Nephron progenitor cell (in vitro differentiated cells): ENCODE measurements around the gene ACP4.
"Not testable (repeated sequence)": the region's sequence is repeated elsewhere in the genome, so short reads cannot be mapped to it uniquely, and the experiment has no call there.

Experiments
- DNase-seq: peaks from one replicate; pipeline ENCODE4 v3.0.0; 2021
- H3K27ac Mint-ChIP-seq: 2 replicates; pipeline ENCODE4 v1.8.0; 2021; ENCODE audit warnings: mild to moderate bottlenecking, moderate library complexity, mixed read lengths
- H3K27me3 Mint-ChIP-seq: 2 replicates; pipeline ENCODE4 v1.8.0; 2021; ENCODE audit warnings: mild to moderate bottlenecking, low read depth, mixed read lengths; ENCODE audit not compliant: poor library complexity
- H3K36me3 Mint-ChIP-seq: 2 replicates; pipeline ENCODE4 v1.8.0; 2021; ENCODE audit warnings: low read depth, mixed read lengths
- H3K4me1 Mint-ChIP-seq: 2 replicates; pipeline ENCODE4 v1.8.0; 2021; ENCODE audit warnings: mixed read lengths
- H3K4me3 Mint-ChIP-seq: 2 replicates; pipeline ENCODE4 v1.8.0; 2021; ENCODE audit warnings: mild to moderate bottlenecking, moderate library complexity, mixed read lengths
- H3K9me3 Mint-ChIP-seq: 2 replicates; pipeline ENCODE4 v1.8.0; 2021; ENCODE audit warnings: mild to moderate bottlenecking, moderate library complexity, mixed read lengths
- TF ChIP-seq, protein P1 (sequence below): fragments of 200-600 bp; sonication (generic); IDR thresholded peaks from 2 replicates; pipeline ENCODE4 v1.5.0; 2021; ENCODE audit warnings: antibody characterized with exemption

ACP4 gene

DNA sequence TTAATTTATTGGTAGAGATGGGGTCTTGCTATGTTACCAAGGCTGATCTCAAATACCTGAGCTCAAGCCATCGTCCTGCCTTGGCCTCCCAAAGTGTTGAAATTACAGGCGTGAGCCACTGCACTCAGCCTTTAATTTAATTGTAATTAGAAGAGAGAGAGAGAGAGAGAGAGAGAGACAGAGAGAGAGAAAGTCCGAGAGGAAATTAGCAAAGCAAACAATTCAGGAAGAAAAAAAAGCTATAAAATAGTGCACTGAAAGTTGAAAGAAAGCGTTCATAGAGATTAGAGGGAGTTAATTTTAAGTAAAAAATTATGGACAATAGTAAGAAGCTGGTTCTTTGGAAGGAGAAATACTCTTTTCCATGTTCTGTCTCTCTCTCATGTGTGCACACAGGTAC is 13.0 kb upstream of the ACP4 start:
- no peak for DNase-seq
- TF ChIP-seq, protein P1, sequence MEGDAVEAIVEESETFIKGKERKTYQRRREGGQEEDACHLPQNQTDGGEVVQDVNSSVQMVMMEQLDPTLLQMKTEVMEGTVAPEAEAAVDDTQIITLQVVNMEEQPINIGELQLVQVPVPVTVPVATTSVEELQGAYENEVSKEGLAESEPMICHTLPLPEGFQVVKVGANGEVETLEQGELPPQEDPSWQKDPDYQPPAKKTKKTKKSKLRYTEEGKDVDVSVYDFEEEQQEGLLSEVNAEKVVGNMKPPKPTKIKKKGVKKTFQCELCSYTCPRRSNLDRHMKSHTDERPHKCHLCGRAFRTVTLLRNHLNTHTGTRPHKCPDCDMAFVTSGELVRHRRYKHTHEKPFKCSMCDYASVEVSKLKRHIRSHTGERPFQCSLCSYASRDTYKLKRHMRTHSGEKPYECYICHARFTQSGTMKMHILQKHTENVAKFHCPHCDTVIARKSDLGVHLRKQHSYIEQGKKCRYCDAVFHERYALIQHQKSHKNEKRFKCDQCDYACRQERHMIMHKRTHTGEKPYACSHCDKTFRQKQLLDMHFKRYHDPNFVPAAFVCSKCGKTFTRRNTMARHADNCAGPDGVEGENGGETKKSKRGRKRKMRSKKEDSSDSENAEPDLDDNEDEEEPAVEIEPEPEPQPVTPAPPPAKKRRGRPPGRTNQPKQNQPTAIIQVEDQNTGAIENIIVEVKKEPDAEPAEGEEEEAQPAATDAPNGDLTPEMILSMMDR: no peak
- peaks cover 89% of the 10 kb centered on the region for H3K27me3 Mint-ChIP-seq
- no peak overlapping the region for H3K27ac Mint-ChIP-seq
- no peak overlapping the region for H3K4me3 Mint-ChIP-seq
- no peaks in the 10 kb centered on the region for H3K36me3 Mint-ChIP-seq
- peaks cover 23% of the 10 kb centered on the region for H3K9me3 Mint-ChIP-seq
- peaks cover 31% of the 10 kb centered on the region for H3K4me1 Mint-ChIP-seq

DNA sequence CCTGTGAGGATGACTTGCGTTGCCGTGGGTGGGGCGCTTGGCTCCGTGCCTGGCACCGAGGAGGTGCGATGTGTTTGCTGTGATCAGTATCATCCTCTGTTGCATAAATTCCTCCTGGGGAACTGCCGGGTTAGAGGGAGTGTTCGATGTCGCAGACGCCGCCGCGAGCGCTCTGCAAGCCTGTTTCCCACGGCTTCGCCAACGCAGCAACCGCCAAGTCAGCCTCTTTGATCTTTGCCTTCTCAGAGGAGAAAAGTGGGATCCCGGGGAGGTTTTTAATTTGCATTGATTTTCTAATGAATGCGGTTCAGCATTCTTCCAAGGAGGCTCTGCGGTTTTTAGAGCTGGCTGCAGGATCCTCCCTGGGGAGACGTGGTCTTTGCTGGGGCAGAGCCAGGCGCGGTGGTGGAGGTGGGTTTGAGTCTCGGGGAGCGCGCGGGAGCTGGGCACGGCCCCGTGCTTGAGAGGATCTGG is 12.3 kb upstream of the ACP4 start:
- H3K27ac Mint-ChIP-seq: no peak overlapping the region
- peaks cover 95% of the 10 kb centered on the region for H3K27me3 Mint-ChIP-seq
- no peaks in the 10 kb centered on the region for H3K36me3 Mint-ChIP-seq
- peaks cover 36% of the 10 kb centered on the region for H3K4me1 Mint-ChIP-seq
- peaks cover 23% of the 10 kb centered on the region for H3K9me3 Mint-ChIP-seq
- H3K4me3 Mint-ChIP-seq: peak overlapping the region; percentile 54
- peak; percentile 57 for DNase-seq
- TF ChIP-seq, protein P1: no peak

DNA sequence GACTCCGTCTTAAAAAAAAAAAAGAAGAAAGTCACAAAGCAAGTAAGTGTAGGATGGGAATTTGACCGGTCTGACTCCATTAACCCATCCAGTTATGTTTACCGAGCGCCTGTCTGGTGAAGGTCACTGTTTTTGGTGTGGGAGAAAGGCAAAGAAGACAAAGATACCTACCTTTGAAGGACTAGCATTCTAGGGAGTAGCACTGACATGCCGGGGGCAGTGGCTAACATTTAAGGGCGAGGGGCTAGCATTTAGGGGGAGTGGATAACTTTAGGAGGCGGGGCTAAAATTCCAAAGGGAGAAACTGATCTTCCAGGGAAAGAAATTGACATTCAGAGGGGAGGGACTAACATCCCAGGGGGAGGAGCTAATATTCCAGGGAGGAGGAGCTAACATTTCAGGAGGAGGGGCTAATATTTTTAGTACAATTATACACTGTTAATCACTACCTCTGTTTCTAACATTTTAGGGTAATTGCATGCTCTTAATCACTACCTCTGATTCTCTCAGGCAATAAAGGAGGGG is 11.2 kb upstream of the ACP4 start:
- no peak for DNase-seq
- TF ChIP-seq, protein P1: no peak
- H3K27ac Mint-ChIP-seq: no peak overlapping the region
- peaks cover 23% of the 10 kb centered on the region for H3K9me3 Mint-ChIP-seq
- H3K36me3 Mint-ChIP-seq: no peaks in the 10 kb centered on the region
- H3K4me1 Mint-ChIP-seq: peaks cover 44% of the 10 kb centered on the region
- peaks cover 85% of the 10 kb centered on the region for H3K27me3 Mint-ChIP-seq
- H3K4me3 Mint-ChIP-seq: peak overlapping the region; percentile 5

DNA sequence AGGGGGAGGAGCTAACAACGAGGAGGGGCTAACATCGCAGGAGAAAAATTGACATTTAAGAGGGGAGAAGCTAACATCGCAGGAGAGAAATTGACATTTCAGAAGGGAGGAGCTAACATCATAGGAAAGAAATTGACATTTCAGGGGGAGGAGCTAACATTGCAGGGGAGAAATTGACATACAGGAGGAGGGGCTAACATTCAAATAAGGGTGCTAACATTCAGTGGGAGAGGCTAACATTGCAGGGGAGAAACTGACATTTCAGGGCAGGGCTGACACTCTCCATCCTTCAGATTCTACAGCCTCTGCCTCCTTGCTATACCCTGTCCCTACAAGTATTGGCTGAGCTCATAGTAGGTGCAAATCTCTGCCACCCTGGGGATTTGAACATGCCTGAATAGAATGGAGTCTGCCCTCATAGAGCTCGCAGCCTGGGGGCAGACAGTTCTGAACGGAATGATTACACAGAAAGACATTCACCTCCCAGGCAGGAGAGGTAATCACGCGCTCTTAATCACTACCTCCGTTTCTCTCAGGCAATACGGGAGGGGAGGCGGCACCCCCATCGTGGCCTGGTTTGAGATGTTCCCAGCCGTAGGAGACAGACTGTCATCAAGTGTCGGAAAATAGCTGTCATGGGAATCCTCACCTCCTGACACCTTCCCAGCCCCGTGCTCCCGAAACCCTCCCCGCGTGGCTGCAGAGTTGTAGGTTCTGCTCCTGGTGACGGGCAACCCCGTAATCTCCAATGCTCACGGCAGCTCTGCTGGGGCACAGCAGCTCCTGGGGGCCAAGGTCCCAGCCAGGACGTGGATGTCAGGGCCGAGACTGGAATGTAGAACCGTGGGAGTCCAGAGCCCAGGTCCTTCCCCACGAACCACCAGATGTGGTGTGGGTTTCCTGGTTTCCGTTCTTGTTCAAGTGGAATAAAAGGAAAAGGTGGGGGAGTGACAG is 10.4 kb upstream of the ACP4 start:
- Mint-ChIP-seq H3K36me3 (no peaks in the 10 kb centered on the region), H3K27ac (no peak overlapping the region), H3K4me3 (no peak overlapping the region), H3K27me3 (peaks cover 80% of the 10 kb centered on the region), H3K4me1 (peaks cover 47% of the 10 kb centered on the region), H3K9me3 (peaks cover 23% of the 10 kb centered on the region)
- TF ChIP-seq, protein P1: no peak
- DNase-seq: no peak

DNA sequence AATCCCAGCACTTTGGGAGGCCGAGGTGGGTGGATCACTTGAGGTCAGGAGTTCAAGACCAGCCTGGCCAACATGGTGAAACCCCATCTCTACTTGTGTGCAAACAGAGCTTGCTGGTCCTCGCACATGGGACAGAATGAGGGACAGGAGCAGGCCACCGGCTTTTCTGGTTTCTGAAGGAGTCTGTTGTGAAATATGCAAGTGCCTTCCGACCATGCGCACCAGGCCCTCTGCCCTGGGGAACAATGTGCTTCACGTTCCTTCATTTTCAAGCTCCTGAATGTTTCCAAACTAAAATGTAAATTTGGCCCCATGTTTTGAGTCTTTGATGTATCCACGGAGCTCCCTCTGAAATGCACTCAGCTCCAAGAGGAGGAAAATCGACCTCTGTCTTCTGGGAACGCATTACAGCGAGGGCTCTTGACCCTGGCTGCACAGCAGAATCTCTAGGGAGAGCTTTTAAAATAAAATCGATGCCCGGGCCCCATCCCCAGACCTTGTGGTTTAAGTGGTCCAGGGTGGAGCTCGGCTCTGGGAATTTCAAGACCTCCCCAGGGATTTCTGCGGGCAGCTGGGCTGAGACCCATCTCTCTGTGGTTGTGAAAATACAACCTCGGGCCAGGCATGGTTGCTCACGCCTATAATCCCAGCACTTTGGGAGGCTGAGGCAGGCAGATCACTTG is 9.3 kb upstream of the ACP4 start:
- Mint-ChIP-seq H3K9me3 (peaks cover 23% of the 10 kb centered on the region), H3K4me1 (peaks cover 58% of the 10 kb centered on the region), H3K27me3 (peaks cover 68% of the 10 kb centered on the region), H3K36me3 (no peaks in the 10 kb centered on the region), H3K4me3 (no peak overlapping the region), H3K27ac (no peak overlapping the region)
- no peak for DNase-seq
- TF ChIP-seq, protein P1: no peak

DNA sequence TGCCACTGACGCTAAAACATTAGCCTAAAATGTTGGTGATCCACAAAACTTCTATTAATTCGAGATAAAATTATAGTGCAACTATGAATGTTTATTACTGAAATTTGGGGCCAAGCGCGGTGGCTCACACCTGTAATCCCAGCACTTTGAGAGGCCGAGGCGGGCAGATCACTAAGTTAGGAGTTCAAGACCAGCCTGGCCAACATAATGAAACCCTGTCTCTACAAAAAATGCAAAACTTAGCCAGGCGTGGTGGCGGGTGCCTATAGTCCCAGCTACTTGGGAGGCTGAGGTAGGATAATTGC is 6.4 kb upstream of the ACP4 start:
- peaks cover 55% of the 10 kb centered on the region for H3K4me1 Mint-ChIP-seq
- peaks cover 42% of the 10 kb centered on the region for H3K27me3 Mint-ChIP-seq
- H3K9me3 Mint-ChIP-seq, H3K36me3 Mint-ChIP-seq, DNase-seq, H3K27ac Mint-ChIP-seq, H3K4me3 Mint-ChIP-seq: not testable (repeated sequence)
